Fibroblast of pulmonary artery (primary cell): Measurements from ENCODE around the gene GABARAPL1.

Source experiments
- DNase-seq: peaks from one replicate; pipeline ENCODE4 v3.0.0-alpha.2; 2010; ENCODE audit warnings: low read depth
- H3K4me3 ChIP-seq: replicated peaks from 2 replicates; pipeline ENCODE4 v1.5.1; 2011; ENCODE audit warnings: low read depth, mild to moderate bottlenecking, control low read depth, low read length, moderate library complexity
- CTCF ChIP-seq: IDR thresholded peaks from 2 replicates; pipeline ENCODE4 v1.5.1; 2011; ENCODE audit warnings: mild to moderate bottlenecking, control low read depth, low read length, inconsistent platforms; ENCODE audit errors: missing control alignments

The GABARAPL1 gene

DNA sequence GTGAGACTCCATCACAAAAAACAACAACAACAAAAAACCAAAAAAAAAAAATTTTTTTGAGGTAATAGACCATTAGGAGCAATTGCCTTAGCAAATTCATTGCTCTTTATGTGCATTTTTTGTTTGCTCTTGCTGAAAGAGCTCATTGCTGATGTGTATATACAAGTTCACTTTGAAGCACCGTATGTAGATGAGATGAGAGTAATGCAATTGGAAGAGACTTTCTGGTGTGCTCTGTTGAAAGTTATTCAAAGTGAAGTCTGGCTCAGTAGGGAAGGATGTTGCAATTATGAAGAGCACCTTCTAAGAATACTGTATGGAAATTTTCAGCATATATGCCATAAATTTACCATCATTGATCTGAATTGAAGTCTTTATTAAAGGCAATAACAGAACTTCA is 48.2 kb downstream of the GABARAPL1 start:
- TF ChIP-seq CTCF, result no peak
- no peak overlapping the region for H3K4me3 ChIP-seq
- no peak for DNase-seq

- TF ChIP-seq CTCF, result no peak
- no peak for DNase-seq
- no peak overlapping the region for H3K4me3 ChIP-seq
Measured at GRCh38 chr12:10268037-10268436, 55.4 kb downstream of the GABARAPL1 start.

DNA sequence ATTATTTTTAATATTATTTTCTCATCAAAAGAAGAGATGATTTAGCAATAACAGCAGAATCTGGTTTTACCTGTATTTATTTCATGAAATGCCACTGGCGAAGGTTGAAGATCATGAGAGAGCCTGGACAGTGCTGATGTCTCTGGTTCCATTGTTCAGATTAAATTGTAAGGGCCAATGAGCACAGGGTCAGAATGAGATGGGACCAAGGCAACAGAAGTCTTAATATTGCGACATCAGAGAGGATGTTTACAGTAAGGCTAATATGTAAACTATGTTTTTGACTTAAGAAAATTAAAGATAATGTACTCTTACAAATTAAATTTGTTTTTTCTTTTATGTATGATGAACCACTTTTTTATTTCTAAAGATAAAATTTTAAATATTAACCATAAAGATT is 59.8 kb downstream of the GABARAPL1 start:
- no peak for TF ChIP-seq CTCF

More for the DNA sequence above, 59.8 kb downstream of the GABARAPL1 start:
- no peak overlapping the region for H3K4me3 ChIP-seq
- DNase-seq, result no peak
